Endometrium (tissue), 2 donors: ENCODE measurements around the gene TAP2.
"Not testable (repeated sequence)": the region's sequence is repeated elsewhere in the genome, so short reads cannot be mapped to it uniquely, and the experiment has no call there.

Experiments
- FAIRE-seq: peaks from 2 replicates; lab custom pipeline; 2012; peaks lifted over from hg19 to GRCh38; lab: Jason Lieb, UNC
- donor health status: control.
- donor health status: control.

The TAP2 gene

DNA sequence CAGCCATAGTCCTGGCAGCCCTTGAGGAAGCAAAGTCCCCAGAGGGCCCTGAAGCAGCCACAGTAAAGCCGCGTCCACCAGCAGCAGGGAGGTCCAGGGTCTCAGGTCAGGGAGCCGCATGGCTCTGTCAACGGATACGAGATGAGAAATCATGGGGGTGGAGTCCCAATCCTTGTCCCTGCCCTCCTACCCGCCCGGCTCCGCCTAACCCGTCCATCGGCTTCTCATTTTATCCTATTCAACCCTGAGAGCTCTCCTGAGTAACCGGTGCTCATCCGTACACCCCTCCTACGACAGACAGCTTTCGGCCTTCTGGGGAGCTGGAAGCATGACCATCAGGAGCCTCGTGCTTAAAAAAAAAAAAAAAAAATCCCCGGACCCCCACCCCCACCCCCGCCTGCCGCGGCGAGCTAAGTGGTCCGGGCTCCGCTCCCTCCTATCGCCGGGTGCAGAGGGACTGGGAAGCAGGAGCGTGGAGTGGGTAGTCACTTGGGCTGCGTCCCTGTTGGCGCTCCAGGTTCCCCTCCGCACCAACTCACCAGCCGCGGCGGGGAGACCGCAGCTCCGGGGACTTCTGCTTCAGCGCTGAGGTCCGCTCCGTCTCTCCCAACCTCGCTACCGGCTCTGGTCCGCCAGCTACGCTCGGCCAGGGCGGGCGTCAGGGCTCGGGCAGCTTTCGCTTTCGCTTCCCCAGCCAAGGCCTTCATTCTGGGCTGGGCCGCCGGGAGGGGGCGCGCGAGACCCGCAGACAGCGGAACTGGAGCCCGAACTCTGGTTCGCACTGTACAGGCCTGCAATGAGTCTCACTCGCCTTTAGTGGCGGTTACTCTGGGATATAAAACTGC, at the start of gene TAP2:
Gene TAP2, minus strand, starts transcription at position 626 of the 845 bp plus-strand sequence. Its CDS starts 506 bp downstream, at position 120.
- FAIRE-seq: peak; percentile 61

DNA sequence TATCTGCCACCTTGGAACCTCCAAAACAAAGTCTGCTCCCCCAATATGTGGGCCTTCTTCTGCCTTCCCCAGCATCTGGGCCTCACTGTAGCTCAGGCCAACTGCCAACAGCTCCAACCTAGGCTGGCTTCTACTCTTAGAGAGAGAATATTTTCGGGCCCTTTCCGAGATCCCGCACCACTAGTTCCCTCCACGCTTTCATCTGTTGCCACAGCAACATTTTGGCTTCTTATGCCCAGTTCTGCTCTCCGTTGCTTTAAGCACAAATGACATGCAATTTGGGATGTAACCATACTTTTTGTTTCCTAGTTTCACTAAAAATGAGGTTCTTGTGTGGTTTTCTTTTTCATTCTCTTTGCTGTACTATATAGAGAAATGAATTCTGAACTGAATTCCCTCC, 49.1 kb upstream of the TAP2 start:
- no peak for FAIRE-seq

DNA sequence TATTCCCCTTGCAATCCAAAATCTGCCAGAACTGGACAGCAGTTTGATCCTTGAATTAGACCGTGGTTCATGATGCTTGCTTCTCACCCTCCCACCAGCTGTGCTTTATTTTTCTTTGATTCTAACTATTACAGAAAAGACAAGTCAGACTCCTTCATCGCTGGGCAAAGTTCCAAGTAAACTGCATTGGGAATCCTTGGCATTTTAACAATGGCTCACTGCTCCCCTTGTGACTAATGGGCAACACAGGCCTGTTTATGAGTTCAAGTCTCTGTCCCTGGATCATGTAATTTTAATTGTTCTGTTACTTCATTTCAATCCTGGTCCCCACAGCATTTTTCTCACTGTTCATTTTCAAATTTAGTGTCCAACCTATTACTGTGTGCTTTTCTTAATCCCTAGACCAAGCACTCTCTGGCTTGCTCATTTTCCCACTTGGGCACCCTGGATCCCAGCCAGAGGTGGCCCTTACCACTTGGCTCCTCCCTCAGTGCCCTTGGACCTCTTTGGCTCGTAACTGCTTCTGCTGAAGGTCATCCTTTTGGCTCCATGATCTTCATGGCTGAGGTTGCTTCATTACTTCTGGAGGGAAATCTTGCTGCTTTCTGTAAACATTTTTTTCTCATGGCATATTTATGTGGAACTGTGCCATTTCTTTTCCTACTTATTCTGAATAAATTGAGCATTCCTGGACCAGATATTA, 48.3 kb upstream of the TAP2 start:
- no peak for FAIRE-seq

DNA sequence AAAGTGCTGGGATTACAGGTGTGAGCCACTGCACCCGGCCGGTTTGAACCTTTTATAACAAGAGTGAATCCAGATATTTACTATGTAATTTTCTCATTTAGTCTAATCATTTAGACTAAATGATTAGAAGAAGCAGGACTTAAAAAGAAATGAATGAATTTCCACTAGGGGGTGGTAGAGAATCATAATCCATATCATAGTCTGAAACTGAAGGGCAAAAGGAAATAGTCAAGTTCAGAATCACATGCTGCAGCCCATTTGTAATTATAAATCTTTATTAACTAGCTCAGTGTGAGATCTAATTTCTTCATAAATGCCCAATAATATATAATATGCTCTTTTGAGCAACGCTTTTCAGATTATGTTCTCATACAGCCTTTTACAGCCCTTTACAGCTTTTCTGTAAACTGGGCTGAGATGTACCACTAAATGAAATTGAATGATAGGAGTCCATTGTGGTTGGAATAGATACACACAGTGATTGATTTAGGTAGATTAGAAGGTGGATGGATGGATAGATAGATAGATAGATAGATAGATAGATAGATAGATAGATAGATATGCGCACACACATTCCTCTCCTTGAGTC, 47.3 kb upstream of the TAP2 start:
- peak; percentile 78 for FAIRE-seq

GRCh38 chr6:32883789-32884188, 45.2 kb upstream of the TAP2 start:
- FAIRE-seq: no peak

- no peak for FAIRE-seq
Observed at GRCh38 chr6:32882879-32883250, 44.3 kb upstream of the TAP2 start.

DNA sequence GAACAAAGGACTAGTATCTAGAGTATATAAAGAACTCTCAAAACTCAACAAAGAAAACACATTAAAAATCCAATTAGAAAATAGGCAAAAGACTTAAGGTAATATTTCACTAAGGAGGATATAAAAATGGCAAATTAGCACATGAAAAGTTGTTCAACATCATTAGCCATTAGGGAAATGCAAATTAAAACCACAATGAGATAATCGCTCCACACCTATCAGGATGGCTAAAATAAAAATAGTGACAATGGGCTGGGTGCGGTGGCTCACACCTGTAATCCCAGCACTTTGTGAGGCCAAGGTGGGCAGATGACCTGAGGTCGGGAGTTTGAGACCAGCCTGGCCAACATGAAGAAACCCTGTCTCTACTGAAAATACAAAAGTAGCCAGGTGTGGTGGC, 42.4 kb upstream of the TAP2 start:
- not testable (repeated sequence) for FAIRE-seq

DNA sequence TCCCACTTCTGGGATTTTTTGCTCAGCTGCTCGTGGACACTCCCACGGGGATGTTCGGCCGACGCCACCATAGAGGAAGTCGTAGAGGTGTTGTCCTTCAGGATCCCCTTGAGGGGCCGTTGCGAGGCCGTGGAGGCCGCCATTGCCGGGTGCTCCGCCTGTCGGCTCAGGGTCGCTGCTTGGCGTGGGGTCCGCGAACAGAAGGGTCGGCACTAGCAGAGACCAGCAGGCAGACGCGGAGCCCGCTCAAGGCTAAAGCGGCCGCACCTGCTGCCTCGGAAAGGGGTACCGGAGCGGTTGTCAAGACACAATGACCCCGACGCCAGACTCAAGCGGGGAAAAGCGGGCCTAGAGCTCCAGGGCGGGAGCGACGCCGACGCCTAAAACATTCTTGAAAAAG, 41.2 kb upstream of the TAP2 start:
- no peak for FAIRE-seq

DNA sequence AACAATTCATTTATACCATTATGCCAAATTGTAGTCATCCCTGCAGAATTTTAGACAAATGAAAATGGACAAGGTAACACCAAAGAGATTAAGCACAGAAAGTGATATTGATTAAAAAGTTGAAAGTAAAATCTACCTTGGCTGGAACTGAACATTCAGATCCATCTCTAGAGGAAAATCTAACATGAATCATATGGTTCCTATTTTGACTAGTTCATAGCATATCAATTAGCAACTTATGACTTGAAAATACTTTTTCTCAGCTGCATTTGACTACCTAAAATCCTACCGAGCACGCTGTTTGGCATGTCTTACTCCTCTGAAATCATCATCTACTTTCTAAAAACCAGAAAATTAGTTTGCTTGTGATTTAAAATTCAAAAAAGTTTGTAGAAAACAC, 38.1 kb upstream of the TAP2 start:
- no peak for FAIRE-seq

GRCh38 chr6:32873947-32874346, 35.4 kb upstream of the TAP2 start:
- not testable (repeated sequence) for FAIRE-seq

DNA sequence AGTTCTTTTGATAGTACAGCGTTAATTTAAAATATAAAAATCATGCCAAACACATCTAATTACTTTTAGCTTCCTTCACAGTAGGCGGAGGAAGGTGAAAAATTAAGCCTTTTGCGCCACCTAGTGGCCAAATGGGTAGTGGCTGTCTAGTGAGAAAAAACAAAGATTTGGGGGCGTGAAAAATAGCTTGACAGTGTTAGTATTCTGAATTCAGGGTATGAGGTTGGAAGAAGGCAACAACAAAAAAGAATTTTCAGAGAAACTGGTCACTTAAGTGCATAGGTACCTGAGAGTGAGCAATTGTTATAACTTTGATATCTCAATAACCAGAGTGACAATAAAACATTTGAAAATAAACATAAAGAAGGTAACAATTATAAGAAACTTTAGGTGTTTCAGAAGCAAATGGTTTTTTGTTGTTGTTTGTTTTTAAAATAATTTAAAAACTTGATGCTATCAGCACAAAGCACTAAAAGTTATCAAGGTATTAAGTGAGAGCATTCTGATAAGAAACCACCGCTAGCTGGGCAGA, 29.8 kb upstream of the TAP2 start:
- FAIRE-seq: peak; percentile 96

DNA sequence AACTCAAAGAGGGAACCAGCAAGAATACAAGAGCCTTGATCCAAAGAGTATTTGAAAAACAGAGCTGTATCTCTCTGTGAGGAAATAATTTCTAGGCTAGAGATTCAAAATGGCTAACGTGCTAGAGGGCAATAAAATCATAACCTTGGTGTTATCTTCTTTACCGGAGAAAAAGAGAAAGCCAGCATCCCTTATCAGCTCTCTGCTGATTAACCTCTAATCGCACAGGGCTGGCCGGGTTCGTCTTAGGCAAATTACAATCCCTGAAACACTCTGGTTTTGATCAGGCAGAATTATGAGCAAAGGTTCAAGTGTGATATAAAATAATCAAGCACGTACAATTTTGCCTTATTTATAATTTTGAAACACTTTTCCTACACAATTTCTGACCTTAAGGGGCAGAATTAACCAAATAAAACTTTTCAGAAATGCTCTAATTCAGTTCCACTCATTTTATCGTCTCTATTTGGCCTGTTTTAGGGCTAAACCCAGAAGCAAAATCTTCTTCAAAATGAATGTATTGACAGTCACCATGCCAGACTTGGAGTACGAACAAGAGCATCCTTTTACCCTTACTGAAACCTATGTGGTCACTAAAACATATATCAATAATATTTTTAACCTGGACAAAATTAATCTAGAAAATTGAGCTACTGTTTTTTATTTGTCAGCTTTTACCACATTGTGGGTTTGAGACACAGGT, 29.2 kb upstream of the TAP2 start:
- no peak for FAIRE-seq

DNA sequence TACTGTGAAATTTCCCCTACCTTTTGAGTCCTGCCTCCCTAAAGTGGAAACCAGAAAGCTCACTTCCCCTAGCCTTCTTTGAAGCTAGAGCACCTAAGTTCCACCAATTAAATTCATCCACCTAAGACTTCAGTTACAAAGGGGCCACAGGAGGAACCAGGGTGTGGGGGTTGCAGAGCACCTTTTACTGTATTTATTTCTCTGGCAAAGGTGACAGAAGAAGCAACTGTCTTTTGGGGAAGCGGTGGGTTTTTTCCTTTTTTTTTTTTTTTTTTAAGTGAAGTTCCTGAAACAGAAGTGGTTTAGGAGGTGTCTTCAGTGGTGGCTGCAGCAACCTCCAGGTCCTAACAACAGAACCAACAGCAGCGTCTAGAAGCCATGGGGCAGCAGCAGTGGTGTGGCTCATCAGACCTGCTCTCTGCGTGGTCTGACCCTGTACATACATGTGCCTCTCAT, 28.5 kb upstream of the TAP2 start:
- FAIRE-seq: no peak

- FAIRE-seq: no peak
Observed at GRCh38 chr6:32865724-32866443, 27.3 kb upstream of the TAP2 start.

GRCh38 chr6:32862725-32863124, 24.2 kb upstream of the TAP2 start:
- no peak for FAIRE-seq

DNA sequence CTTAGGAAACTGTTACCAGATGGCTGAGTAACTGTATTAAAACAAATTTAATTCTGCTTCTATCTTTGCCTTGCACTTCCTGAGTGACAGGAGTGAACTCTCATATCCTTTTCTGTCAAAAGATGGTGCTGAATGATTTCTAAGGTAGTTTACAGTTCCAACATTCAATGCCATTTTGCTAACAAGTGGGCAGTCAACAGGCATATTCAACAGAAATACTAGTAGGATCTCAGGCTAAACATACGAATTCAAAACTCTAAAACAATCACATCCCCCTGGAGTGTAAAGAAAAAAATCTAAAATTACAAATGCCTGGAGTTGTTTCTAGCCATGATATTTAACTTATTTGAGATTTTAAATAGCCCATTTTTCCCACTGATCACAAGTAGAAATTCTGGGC, 22.1 kb upstream of the TAP2 start:
- no peak for FAIRE-seq

GRCh38 chr6:32858194-32858593, 19.7 kb upstream of the TAP2 start:
- FAIRE-seq: no peak

- FAIRE-seq: no peak
Observed at GRCh38 chr6:32857156-32857891, 18.8 kb upstream of the TAP2 start.

- no peak for FAIRE-seq
Observed at GRCh38 chr6:32855467-32856174, 17.1 kb upstream of the TAP2 start.
